ENCODE data around the gene AADACL2.

- no peak for TF ChIP-seq CTCF (IDR thresholded peaks at IDR 0.05; ENCODE audit: low read depth, low read length)
- no peak for TF ChIP-seq EZH2phosphoT487 (IDR thresholded peaks at IDR 0.05; ENCODE audit: low read depth)
Observed at GRCh38 chr3:151777880-151778279, 44.2 kb downstream of the AADACL2 start.
